HepG2 (cell line): ENCODE measurements around the gene GPR25. TPM values are rescaled to one million over a fixed set of nuclear protein-coding genes. Genes with fewer than 3 reads are reported as not detected.

Experiments used
- CENPBD1 ChIP-seq: sonication (generic); formaldehyde crosslinking; IDR thresholded peaks from 2 replicates; pipeline ENCODE4 v1.8.0; 2022; ENCODE audit warnings: missing genetic modification reagents, low read depth, mild to moderate bottlenecking, borderline replicate concordance
- DMTF1 ChIP-seq: sonication (generic); formaldehyde crosslinking; IDR thresholded peaks from 2 replicates; pipeline ENCODE4 v1.4.0; 2020; ENCODE audit warnings: mild to moderate bottlenecking, missing genetic modification reagents
- GATA4 ChIP-seq: sonication (generic); IDR thresholded peaks from 2 replicates; pipeline ENCODE4 v1.6.1; 2016; ENCODE audit warnings: antibody characterized with exemption, low read depth, borderline replicate concordance
- HIVEP1 ChIP-seq: sonication (generic); formaldehyde crosslinking; IDR thresholded peaks from 2 replicates; pipeline ENCODE4 v1.4.0; 2020; ENCODE audit warnings: mild to moderate bottlenecking, missing genetic modification reagents
- HMGXB3 ChIP-seq: sonication (generic); formaldehyde crosslinking; IDR thresholded peaks from 2 replicates; pipeline ENCODE4 v1.4.0; 2020; ENCODE audit warnings: missing genetic modification reagents, borderline replicate concordance
- HOXA5 ChIP-seq: sonication (generic); formaldehyde crosslinking; IDR thresholded peaks from 2 replicates; pipeline ENCODE4 v1.4.0; 2020; ENCODE audit warnings: missing genetic modification reagents
- HOXA7 ChIP-seq: sonication (generic); formaldehyde crosslinking; IDR thresholded peaks from 2 replicates; pipeline ENCODE4 v1.8.1; 2022; ENCODE audit warnings: mild to moderate bottlenecking, missing genetic modification reagents, moderate library complexity
- LCORL ChIP-seq, 2 experiments: fragments of 450-650 bp in 1 of 2; sonication (generic) in 1 of 2; formaldehyde crosslinking in 1 of 2; IDR thresholded peaks; 2 replicates each; pipeline versions ENCODE4 v1.5.0 to v1.6.1; 2017 to 2020; ENCODE audit warnings: antibody characterized with exemption in 1 of 2, missing genetic modification reagents in 1 of 2
- MXI1 ChIP-seq: IDR thresholded peaks from 3 replicates; pipeline ENCODE4 v1.6.1; 2012; ENCODE audit warnings: low read depth, low read length, inconsistent platforms, borderline replicate concordance
- SAP130 ChIP-seq: IDR thresholded peaks from 2 replicates; pipeline ENCODE4 v1.6.1; 2016; ENCODE audit warnings: low read depth
- SIX4 ChIP-seq: sonication (generic); formaldehyde crosslinking; IDR thresholded peaks from 2 replicates; pipeline ENCODE4 v1.4.0; 2020; ENCODE audit warnings: missing genetic modification reagents
- STAG1 ChIP-seq: sonication (generic); formaldehyde crosslinking; IDR thresholded peaks from 2 replicates; pipeline ENCODE4 v1.4.0; 2020; ENCODE audit warnings: missing genetic modification reagents
- THAP9 ChIP-seq: sonication (generic); formaldehyde crosslinking; IDR thresholded peaks from 2 replicates; pipeline ENCODE4; 2020; ENCODE audit warnings: missing genetic modification reagents, mild to moderate bottlenecking, borderline replicate concordance
- TOPORS ChIP-seq: sonication (generic); formaldehyde crosslinking; IDR thresholded peaks from 2 replicates; pipeline ENCODE4 v1.8.0; 2023; ENCODE audit warnings: mild to moderate bottlenecking, missing genetic modification reagents
- ZNF124 ChIP-seq: sonication (generic); formaldehyde crosslinking; IDR thresholded peaks from 2 replicates; pipeline ENCODE4 v1.4.0; 2020; ENCODE audit warnings: missing genetic modification reagents
- ZNF644 ChIP-seq: IDR thresholded peaks from 2 replicates; pipeline ENCODE4 v1.6.1; 2016; ENCODE audit warnings: low read depth
- ZSCAN5A ChIP-seq: sonication (generic); formaldehyde crosslinking; IDR thresholded peaks from 2 replicates; pipeline ENCODE4 v1.8.0; 2022; ENCODE audit warnings: mild to moderate bottlenecking, missing genetic modification reagents, borderline replicate concordance
- polyA plus RNA-seq, 8 experiments: library from polyadenylated mRNA; depleted of rRNA in 3 of 8; stranded (reverse) in 7 of 8; unstranded in 1 of 8; fragments of >200 nt; fragmentation: Illumina TruSeq in 4 of 8; extraction: Trizol in 4 of 8; gene quantifications; 2 replicates each; pipeline versions ENCODE4 v1.2.1 to v1.2.3, GENCODE V29; 2011 to 2016; ENCODE audit warnings: low read depth in 4 of 8, missing spikeins in 1 of 8, mixed read lengths in 1 of 8; ENCODE audit not compliant: insufficient read depth in 1 of 8
- total RNA-seq, 5 experiments: library from RNA; depleted of rRNA; stranded (reverse); fragments of >200 nt; fragmentation: Illumina TruSeq; extraction: Trizol; gene quantifications; 2 replicates each; pipeline ENCODE4 v1.2.3, GENCODE V29; 2016; ENCODE audit warnings: low read depth in 1 of 5

The GPR25 gene
- total and polyA plus RNA-seq, 2 of the 13 experiments (the other 11 are each of a cell fraction or from before 2014, with no cell fraction given): not detected

GRCh38 chr1:200896531-200897196 is 23.9 kb downstream of the GPR25 start (continued):
- TF ChIP-seq HMGXB3 (CRISPR knock-in tag) (peak; percentile 67; the same call in 1 of the 2 replicates), SIX4 (CRISPR knock-in tag) (peak; percentile 53; the same call in 1 of the 2 replicates), ZNF124 (CRISPR knock-in tag) (no peak; the same call in 1 of the 2 replicates), ZSCAN5A (peak; percentile 66; the same call in 1 of the 2 replicates), ZNF644 (peak; percentile 72; the same call in 1 of the 2 replicates), SAP130 (peak; percentile 80), LCORL (IDR thresholded peaks at IDR 0.05) (no peak), LCORL (CRISPR knock-in tag; IDR thresholded peaks at IDR 0.05) (peak; percentile 96), DMTF1 (CRISPR knock-in tag) (no peak), HOXA5 (CRISPR knock-in tag) (peak; percentile 76; the same call in 1 of the 2 replicates), CENPBD1 (CRISPR knock-in tag) (no peak), HOXA7 (no peak), GATA4 (0 out of 2 replicates have a peak, but pooled peaks have one; percentile 43), MXI1 (peak; percentile 63; the same call in 1 of the 3 replicates), TOPORS (no peak), THAP9 (CRISPR knock-in tag) (peak; percentile 51), STAG1 (CRISPR knock-in tag) (0 out of 2 replicates have a peak, but pooled peaks have one; percentile 3), HIVEP1 (peak; percentile 75; the same call in 1 of the 2 replicates)
